C4-2B (cell line): ENCODE measurements around the gene CYP4F12.

ENCODE experiments used
- H3K27ac ChIP-seq: fragments of 450-650 bp; 2 replicates; pipeline ENCODE4 v1.5.1; 2017
- ZFX ChIP-seq: fragments of 450-650 bp; IDR thresholded peaks from 2 replicates; pipeline ENCODE4 v1.6.1; 2017
- TF ChIP-seq, protein P1 (sequence below): fragments of 450-650 bp; conservative IDR thresholded peaks from 2 replicates; pipeline ENCODE4 v1.5.1; 2017; ENCODE audit warnings: mild to moderate bottlenecking

The CYP4F12 gene

DNA sequence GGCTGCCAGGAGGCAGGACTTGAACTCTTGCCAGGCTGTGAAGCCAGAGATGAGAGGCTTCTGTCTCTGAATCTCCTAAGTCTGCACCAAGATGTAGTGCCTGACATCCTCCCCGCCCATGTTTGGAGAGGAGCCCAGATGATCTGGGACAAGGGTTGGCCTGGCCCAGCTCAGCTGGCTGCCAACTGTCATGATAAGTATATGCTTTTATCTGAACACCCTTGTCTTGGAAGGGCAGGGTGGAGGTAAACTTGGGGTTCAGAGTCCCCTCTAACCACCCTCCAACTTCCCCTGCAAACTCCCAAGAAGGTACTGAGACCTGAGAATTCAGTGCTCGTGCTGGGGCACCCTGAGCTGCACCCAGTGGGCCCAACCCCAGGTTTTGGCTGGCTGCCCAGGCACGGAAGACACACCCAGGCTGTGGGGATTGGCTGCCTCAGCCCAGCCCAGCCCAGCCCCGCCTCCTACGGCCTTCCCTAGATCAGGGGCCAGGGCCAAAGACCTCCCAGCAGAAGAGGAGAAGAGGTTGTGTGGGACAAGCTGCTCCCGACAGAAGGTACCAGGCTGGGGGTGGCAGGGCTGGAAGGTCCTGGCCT, at the start of gene CYP4F12:
CYP4F12 (plus strand) TSS at position 508 of the 596 bp plus-strand sequence. CDS start 443 bp downstream, outside the sequence.
- peak within 1 kb of the TSS; percentile 3; the same call in 1 of the 2 replicates for H3K27ac ChIP-seq
- TF ChIP-seq, protein P1, sequence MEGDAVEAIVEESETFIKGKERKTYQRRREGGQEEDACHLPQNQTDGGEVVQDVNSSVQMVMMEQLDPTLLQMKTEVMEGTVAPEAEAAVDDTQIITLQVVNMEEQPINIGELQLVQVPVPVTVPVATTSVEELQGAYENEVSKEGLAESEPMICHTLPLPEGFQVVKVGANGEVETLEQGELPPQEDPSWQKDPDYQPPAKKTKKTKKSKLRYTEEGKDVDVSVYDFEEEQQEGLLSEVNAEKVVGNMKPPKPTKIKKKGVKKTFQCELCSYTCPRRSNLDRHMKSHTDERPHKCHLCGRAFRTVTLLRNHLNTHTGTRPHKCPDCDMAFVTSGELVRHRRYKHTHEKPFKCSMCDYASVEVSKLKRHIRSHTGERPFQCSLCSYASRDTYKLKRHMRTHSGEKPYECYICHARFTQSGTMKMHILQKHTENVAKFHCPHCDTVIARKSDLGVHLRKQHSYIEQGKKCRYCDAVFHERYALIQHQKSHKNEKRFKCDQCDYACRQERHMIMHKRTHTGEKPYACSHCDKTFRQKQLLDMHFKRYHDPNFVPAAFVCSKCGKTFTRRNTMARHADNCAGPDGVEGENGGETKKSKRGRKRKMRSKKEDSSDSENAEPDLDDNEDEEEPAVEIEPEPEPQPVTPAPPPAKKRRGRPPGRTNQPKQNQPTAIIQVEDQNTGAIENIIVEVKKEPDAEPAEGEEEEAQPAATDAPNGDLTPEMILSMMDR: no peak
- TF ChIP-seq ZFX: no peak

DNA sequence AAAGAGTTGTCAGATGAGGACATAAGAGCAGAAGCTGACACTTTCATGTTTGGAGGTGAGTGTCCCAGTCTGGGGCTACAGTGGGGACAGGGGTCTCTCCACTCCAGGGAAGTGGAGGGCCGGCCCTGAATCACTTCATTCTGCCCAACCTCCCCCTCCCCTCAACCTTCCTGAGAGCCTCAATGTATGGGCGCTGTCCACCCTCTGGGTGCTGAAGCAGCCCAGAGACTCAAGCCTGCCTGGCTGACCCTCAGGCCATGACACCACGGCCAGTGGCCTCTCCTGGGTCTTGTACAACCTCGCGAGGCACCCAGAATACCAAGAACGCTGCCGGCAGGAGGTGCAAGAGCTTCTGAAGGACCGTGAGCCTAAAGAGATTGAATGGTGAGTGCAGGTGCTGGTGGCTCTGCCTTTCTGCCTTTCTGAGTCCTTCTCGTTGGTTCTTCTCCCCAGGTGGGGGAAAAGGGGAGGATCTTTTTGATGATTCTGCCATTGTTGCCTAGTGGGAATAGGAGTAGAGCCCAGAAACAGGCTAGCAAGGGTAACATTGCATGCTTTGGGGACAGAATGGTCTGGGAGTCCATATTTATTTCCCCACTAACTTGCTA, 49.1 kb upstream of the CYP4F12 start:
- no peak for TF ChIP-seq ZFX
- TF ChIP-seq, protein P1: no peak

DNA sequence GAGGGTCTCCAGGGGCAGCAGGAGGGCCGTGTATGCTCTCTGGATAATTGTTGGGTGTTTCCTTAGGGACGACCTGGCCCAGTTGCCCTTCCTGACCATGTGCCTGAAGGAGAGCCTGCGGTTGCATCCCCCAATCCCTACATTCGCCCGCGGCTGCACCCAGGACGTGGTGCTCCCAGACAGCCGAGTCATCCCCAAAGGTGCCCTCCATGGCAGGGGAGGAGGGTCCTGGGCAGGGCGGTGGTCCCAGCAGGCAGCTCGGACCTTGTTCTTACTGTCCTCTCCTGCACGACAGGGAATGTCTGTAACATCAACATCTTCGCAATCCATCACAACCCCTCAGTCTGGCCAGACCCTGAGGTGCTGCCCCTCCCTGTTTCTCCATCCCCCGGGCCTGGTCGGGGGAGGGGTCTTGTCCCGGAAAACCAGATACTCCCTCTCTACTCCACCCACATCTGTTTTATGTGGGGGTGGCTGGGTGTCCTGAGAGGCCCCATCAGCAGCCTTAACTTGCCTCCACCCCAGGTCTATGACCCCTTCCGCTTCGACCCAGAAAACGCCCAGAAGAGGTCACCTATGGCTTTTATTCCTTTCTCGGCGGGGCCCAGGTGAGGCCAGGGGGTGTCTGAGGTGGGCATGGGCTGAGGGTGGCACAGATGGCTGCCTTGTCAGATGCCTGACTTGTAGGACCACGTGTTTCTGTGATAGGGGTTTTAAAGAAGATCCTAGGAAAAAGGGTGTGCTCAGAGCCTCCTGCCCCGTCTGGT, 44.5 kb upstream of the CYP4F12 start:
- no peak for TF ChIP-seq ZFX
- TF ChIP-seq, protein P1: no peak
- no peak overlapping the region for H3K27ac ChIP-seq

More for the DNA sequence above, 49.1 kb upstream of the CYP4F12 start:
- H3K27ac ChIP-seq: no peak overlapping the region

DNA sequence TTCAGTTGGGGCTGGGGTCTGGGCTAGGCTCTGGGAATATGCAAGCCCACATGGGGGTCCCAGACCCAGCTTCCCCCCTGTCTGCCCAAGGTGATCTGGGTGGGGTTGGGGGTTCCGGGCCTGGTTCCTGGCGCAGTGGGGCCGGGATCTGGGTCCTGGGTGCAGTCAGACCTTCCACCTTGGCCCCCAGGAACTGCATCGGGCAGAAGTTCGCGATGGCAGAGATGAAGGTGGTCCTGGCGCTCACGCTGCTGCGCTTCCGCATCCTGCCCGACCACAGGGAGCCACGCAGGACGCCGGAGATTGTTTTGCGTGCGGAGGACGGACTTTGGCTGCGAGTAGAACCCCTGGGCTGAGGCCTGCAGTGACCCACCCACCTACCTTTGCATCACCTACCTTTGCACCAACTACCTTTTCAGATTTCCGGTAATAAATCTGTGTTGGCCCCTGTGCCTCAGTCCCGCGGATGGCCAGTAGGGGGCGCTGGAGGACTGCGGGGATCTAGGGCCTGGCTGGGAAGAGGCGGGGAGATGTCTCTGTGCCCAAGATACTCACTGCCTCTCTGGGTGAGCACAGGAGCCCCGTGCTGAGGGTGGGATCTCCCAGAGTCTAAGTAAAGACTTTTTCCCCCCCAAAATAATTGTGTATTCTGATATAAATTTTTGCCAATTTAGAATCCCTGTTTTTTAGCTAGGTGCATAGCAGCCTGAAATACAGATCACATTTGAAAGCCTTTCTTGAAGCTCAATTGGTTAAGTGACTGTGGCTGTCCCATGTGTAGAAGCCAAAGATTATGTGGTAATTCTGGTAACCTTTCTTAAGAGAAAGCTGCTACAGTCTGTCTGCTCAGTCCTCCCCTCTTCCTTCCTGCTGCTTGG, 43.6 kb upstream of the CYP4F12 start:
- no peak overlapping the region for H3K27ac ChIP-seq
- TF ChIP-seq ZFX: no peak
- TF ChIP-seq, protein P1: peak; percentile 98

DNA sequence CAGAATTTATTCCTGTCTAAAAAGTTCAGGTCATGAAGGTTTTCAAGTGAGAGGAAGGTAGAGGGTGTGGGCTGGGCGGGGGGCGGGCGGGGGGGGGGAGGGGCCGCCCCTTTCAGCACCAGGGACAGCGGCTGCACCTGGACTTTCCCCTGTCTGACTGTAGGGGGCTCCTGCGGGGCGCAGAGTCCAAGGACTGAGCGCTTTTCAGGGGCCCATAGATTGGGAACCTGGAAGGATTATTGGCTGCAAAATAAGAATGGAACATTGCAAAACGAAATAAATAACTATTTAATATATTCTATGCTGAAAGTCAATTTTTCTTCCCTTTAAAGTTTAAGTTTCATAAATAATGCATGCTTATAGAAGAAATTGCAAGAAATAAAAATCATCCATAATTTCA, 41.1 kb upstream of the CYP4F12 start:
- TF ChIP-seq, protein P1: peak; percentile 88
- TF ChIP-seq ZFX: no peak
- no peak overlapping the region for H3K27ac ChIP-seq

- no peak overlapping the region for H3K27ac ChIP-seq
- TF ChIP-seq, protein P1: no peak
- no peak for TF ChIP-seq ZFX
Measured at GRCh38 chr19:15633082-15633835, 39.6 kb upstream of the CYP4F12 start.
